ENCODE results near the gene FLAD1.

The FLAD1 gene

DNA sequence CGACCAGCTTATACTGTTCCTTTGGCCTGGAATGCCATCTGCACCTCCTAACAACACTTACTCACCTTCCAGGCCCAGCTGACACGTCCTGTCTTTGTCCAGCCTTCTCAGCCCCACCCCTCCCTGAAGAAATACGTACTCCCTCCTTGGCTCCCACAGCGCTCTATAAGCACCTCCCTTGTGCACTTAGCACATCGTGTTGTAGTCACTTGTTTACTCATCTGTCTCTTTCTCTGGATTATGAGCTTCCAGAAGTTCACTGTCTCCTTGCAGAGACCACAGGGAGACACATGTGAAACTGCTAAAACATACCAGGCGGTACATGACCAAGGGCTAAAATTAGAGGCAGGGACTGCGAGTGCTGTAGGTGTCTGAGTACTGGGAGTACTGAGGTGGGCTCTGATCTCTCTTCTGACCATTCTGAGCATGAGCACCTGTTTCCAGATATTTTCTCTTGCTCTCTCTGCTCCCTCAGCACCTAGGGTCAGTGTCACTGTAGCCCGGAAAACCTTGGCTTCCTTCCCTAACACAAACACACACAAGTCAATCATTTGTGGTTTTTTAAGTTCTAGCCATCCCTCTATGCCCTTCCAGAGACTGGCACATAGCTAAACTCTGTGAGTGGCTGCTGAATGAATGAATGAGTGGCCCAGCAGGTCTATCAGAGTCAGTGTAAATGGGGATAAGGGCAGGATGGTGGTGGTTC, 55.6 kb downstream of the FLAD1 start:
- no peak for DNase-seq (ENCODE audit: low read depth in 2 of 2)

DNA sequence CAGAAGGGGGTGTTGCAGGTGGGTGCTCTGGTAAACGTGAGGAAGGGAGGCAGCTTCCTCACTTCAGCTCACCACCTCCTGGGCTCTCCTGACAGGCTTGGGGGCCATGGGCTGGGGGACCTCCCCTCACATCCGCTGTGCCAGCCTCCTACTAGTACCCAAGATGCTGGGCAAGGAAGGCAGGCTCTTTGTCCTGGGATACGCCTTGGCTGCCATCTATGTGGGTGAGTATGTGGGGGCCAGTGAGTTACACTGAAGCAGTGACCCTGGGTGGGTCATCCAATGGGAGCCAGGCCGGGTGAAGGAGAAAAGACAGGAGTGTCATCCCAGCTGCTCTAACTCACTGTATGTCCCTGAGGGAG, 56.1 kb downstream of the FLAD1 start:
- no peak for DNase-seq (ENCODE audit: low read depth in 2 of 2)

DNA sequence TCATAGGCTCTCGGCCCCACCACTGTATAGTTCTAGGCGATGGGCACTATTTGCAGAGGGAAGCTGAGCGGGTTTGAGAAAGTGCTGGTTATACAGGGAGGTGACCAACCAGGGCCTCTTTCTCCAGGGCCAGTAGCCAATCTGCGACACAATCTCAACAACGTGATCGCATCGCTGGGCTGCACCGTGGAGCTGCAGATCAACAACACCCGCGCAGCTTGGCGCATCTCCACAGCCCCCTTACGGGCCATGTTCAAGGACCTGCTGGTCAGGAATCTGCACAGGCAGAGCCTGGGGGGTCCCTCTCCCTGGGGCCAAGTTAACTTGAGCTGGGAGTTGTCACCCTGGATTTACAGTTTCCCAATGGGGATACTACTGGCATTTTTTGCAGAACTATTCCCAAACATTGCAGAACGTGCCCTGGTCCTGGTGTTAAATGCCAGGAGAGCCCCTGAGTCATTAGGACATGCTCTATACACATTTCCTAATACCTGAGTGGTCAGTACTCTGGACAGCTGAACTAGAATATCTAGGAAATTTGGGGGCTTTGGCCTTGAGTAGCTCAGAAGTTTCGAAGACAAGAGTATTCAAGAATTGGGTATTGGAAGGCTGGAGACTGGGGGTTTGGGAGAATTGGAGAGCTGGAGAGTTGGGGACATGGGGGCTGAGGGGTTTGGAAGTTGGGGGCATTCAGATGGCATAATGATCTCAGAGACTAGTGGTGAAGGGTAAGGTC, 57.4 kb downstream of the FLAD1 start:
- no peak for DNase-seq (ENCODE audit: low read depth in 2 of 2)
